ENCODE data around the gene GPX4.

GRCh38 chr19:1061987-1062386 lies 41.8 kb upstream of the GPX4 start:
- TF ChIP-seq POLR2AphosphoS5 (IDR thresholded peaks at IDR 0.05) (no peak), CTCF (IDR thresholded peaks at IDR 0.05; ENCODE audit: poor library complexity, severe bottlenecking) (no peak), REST (IDR thresholded peaks at IDR 0.05; ENCODE audit: borderline replicate concordance) (no peak), EZH2 (IDR thresholded peaks at IDR 0.05; ENCODE audit: borderline replicate concordance, insufficient read depth, low read length, poor library complexity, severe bottlenecking) (no peak), TAF1 (IDR thresholded peaks at IDR 0.05; ENCODE audit: low read depth) (no peak), MXI1 (conservative IDR thresholded peaks at IDR 0.05; ENCODE audit: poor library complexity, severe bottlenecking) (no peak), EP300 (conservative IDR thresholded peaks at IDR 0.05; ENCODE audit: poor library complexity, severe bottlenecking) (no peak)
